ENCODE data around the gene DOK4.

GRCh38 chr16:57530104-57530521 is 43.8 kb upstream of the DOK4 start:
- TF ChIP-seq CTCF (IDR thresholded peaks at IDR 0.05): no peak
- TF ChIP-seq POLR2A (IDR thresholded peaks at IDR 0.05): no peak
